RWPE1 (cell line): ENCODE results near the gene IGSF22.
"Not testable (repeated sequence)": the region's sequence is repeated elsewhere in the genome, so short reads cannot be mapped to it uniquely, and the experiment has no call there.

Experiments
- CTCF ChIA-PET: fragments of 350-600 bp; sonication (Branson Sonifier 250); formaldehyde crosslinking; extraction: SDS; loops from one replicate; lab custom pipeline; 2021; lab: Yijun Ruan, JAX
- POLR2A ChIA-PET: fragments of 400-600 bp; formaldehyde crosslinking; extraction: SDS; loops from one replicate; lab custom pipeline; 2020; ENCODE audit warnings: antibody characterized with exemption; ENCODE audit not compliant: low non-redundant PET; lab: Yijun Ruan, JAX
- DNase-seq: peaks from one replicate; pipeline ENCODE4 v3.0.0; 2012; ENCODE audit warnings: low spot score
- H3K27ac ChIP-seq: fragments of 450-650 bp; 2 replicates; pipeline ENCODE4 v1.5.1; 2017
- TF ChIP-seq, protein P1 (sequence below): fragments of 450-650 bp; conservative IDR thresholded peaks from 2 replicates; pipeline ENCODE4 v1.5.1; 2017; ENCODE audit warnings: low read depth, mild to moderate bottlenecking

Gene IGSF22

GRCh38 chr11:18669711-18670110 is 56.3 kb downstream of the IGSF22 start:
- POLR2A ChIA-PET = no interaction called here
- CTCF ChIA-PET = interaction anchor here (1.0 kb wide), 1 partner anchor 18 kb away, joined by 4 read pairs; no protein-coding TSS in a partner anchor

GRCh38 chr11:18669219-18669596 is 56.8 kb downstream of the IGSF22 start:
- POLR2A ChIA-PET = no interaction called here
- TF ChIP-seq, protein P1, sequence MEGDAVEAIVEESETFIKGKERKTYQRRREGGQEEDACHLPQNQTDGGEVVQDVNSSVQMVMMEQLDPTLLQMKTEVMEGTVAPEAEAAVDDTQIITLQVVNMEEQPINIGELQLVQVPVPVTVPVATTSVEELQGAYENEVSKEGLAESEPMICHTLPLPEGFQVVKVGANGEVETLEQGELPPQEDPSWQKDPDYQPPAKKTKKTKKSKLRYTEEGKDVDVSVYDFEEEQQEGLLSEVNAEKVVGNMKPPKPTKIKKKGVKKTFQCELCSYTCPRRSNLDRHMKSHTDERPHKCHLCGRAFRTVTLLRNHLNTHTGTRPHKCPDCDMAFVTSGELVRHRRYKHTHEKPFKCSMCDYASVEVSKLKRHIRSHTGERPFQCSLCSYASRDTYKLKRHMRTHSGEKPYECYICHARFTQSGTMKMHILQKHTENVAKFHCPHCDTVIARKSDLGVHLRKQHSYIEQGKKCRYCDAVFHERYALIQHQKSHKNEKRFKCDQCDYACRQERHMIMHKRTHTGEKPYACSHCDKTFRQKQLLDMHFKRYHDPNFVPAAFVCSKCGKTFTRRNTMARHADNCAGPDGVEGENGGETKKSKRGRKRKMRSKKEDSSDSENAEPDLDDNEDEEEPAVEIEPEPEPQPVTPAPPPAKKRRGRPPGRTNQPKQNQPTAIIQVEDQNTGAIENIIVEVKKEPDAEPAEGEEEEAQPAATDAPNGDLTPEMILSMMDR = no peak
- CTCF ChIA-PET = interaction anchor here (1.0 kb wide), 1 partner anchor 18 kb away, joined by 4 read pairs; no protein-coding TSS in a partner anchor
- DNase-seq = no peak
- H3K27ac ChIP-seq = no peak overlapping the region

More at GRCh38 chr11:18669711-18670110, 56.3 kb downstream of the IGSF22 start:
- no peak for DNase-seq
- H3K27ac ChIP-seq = no peak overlapping the region
- TF ChIP-seq, protein P1 = no peak

DNA sequence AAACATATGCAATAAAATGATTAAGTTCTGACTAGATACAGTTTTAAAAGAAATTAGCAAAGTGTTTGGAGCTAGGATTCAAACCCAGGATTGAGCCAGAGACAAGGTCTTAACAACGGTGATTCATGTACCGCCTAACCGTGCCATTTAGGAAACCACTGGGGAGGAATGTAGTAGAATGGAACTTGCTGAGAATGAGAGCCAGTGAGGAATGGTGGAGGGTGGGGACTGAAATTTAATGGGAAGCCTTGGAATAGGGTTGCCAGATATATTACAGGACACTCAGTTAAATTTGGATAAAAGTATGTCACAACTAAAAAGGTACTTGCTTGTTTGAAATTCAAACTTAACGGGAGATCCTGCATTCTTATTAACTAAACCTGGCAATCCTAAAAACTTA is 57.9 kb downstream of the IGSF22 start:
- DNase-seq = no peak
- CTCF ChIA-PET = interaction anchor here (0.7 kb wide), 1 partner anchor 56 kb away, joined by 3 read pairs; no protein-coding TSS in a partner anchor
- TF ChIP-seq, protein P1 = no peak
- POLR2A ChIA-PET = no interaction called here
- no peak overlapping the region for H3K27ac ChIP-seq

DNA sequence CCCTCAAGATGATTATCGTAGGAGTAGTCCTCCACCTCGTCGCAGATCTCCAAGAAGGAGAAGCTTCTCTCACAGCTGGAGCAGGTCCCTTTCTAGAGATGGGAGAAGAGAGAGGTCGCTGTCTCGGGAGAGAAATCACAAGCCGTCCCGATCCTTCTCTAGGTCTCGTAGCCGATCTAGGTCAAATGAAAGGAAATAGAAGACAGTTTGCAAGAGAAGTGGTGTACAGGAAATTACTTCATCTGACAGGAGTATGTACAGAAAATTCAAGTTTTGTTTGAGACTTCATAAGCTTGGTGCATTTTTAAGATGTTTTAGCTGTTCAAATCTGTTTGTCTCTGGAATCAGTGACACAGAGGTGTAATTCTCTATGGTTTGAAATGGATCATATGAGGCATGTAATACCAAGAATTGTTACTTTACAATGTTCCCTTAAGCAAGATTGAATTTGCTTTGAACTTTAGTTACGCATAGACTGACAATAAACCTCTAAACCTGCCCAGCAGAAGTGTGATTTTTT is 60.6 kb downstream of the IGSF22 start:
- POLR2A ChIA-PET, CTCF ChIA-PET, DNase-seq, H3K27ac ChIP-seq: not testable (repeated sequence)

- ChIA-PET POLR2A (no interaction called here), CTCF (no interaction called here)
- DNase-seq = no peak
- TF ChIP-seq, protein P1 = no peak
- no peak overlapping the region for H3K27ac ChIP-seq
Measured at GRCh38 chr11:18657673-18658072, 68.3 kb downstream of the IGSF22 start.
